PC-3 (cell line): Measurements from ENCODE around the gene MATN1. TPM values are rescaled to one million over a fixed set of nuclear protein-coding genes. Genes with fewer than 3 reads are reported as not detected.

Source experiments
- ATAC-seq: fragments of 200-7000 bp; cut with Tn5 transposase; 2 replicates; pipeline ENCODE4 v1.9.1; 2020; ENCODE audit warnings: mild to moderate bottlenecking, moderate library complexity
- BruUV-seq: library from RNA; stranded (reverse); fragments of 400-500 nt; replicated peaks from 2 replicates; lab custom pipeline; 2021; lab: Mats Ljungman, UMichigan
- CTCF ChIA-PET: fragments of 300-600 bp; sonication (Branson Sonifier 250); formaldehyde crosslinking; loops from one replicate; lab custom pipeline; 2022; ENCODE audit warnings: antibody characterized with exemption; lab: Charles Lee
- POLR2A ChIA-PET: fragments of 300-600 bp; sonication (Branson Sonifier 250); formaldehyde crosslinking; loops from one replicate; lab custom pipeline; 2022; ENCODE audit warnings: antibody characterized with exemption; ENCODE audit not compliant: unreplicated experiment; lab: Charles Lee
- DNase-seq: peaks from one replicate; pipeline ENCODE4 v3.0.0-alpha.2; 2015
- H2AFZ ChIP-seq: fragments of 300-600 bp; sonication (generic); 2 replicates; pipeline ENCODE4 v1.6.0; 2016; ENCODE audit warnings: antibody characterized with exemption, low read length
- H3F3A ChIP-seq: fragments of 300-600 bp; sonication (generic); one replicate; pipeline ENCODE4 v1.6.0; 2017; ENCODE audit warnings: antibody characterized with exemption, low read length, control low read depth, mild to moderate bottlenecking; ENCODE audit not compliant: unreplicated experiment
- H3K27ac ChIP-seq: fragments of 300-600 bp; sonication (generic); 2 replicates; pipeline ENCODE4 v1.5.1; 2016; ENCODE audit warnings: mild to moderate bottlenecking, low read length
- H3K27me3 ChIP-seq: fragments of 300-600 bp; sonication (generic); 2 replicates; pipeline ENCODE4 v1.6.1; 2016; ENCODE audit warnings: low read length, mixed read lengths
- H3K36me3 ChIP-seq: fragments of 300-600 bp; sonication (generic); 2 replicates; pipeline ENCODE4 v1.6.1; 2016; ENCODE audit warnings: low read depth, mixed run types, low read length, mixed read lengths
- H3K4me1 ChIP-seq: fragments of 300-600 bp; sonication (generic); 2 replicates; pipeline ENCODE4 v1.5.1; 2016; ENCODE audit warnings: low read length; ENCODE audit not compliant: insufficient read depth
- H3K4me2 ChIP-seq: fragments of 300-600 bp; sonication (generic); 2 replicates; pipeline ENCODE4 v1.6.0; 2016; ENCODE audit warnings: low read length
- H3K4me3 ChIP-seq: fragments of 300-600 bp; sonication (generic); 2 replicates; pipeline ENCODE4 v1.5.1; 2016; ENCODE audit warnings: mild to moderate bottlenecking, low read length, mixed read lengths
- H3K79me2 ChIP-seq: fragments of 300-600 bp; sonication (generic); 2 replicates; pipeline ENCODE4 v1.6.1; 2017; ENCODE audit warnings: low read length, mixed read lengths
- H3K9ac ChIP-seq: fragments of 300-600 bp; sonication (generic); 2 replicates; pipeline ENCODE4 v1.6.0; 2016; ENCODE audit warnings: mild to moderate bottlenecking, low read length
- H3K9me2 ChIP-seq: fragments of 300-600 bp; sonication (generic); replicated peaks from 2 replicates; pipeline ENCODE4 v1.6.1; 2016; ENCODE audit warnings: mixed run types, low read length, mixed read lengths
- H3K9me3 ChIP-seq: fragments of 300-600 bp; sonication (generic); 2 replicates; pipeline ENCODE4 v1.6.1; 2016; ENCODE audit warnings: low read length, mixed read lengths
- H4K20me1 ChIP-seq: fragments of 300-600 bp; sonication (generic); 2 replicates; pipeline ENCODE4 v1.6.1; 2016; ENCODE audit warnings: low read length, mixed read lengths
- CTCF ChIP-seq: fragments of 300-600 bp; sonication (generic); conservative IDR thresholded peaks from 2 replicates; pipeline ENCODE4 v1.5.1; 2017; ENCODE audit warnings: antibody characterized with exemption, low read depth, mild to moderate bottlenecking, low read length
- EZH2 ChIP-seq: fragments of 300-600 bp; sonication (generic); IDR thresholded peaks from one replicate; pipeline ENCODE4 v1.6.1; 2017; ENCODE audit warnings: antibody characterized with exemption, mild to moderate bottlenecking, low read length; ENCODE audit not compliant: unreplicated experiment
- EZH2phosphoT487 ChIP-seq: fragments of 300-600 bp; sonication (generic); IDR thresholded peaks from 2 replicates; pipeline ENCODE4 v1.6.1; 2018; ENCODE audit warnings: mild to moderate bottlenecking, antibody characterized with exemption, low read length, borderline replicate concordance
- intact Hi-C: fragments of 100-400 bp; cut with micrococcal nuclease; formaldehyde crosslinking; loops from 2 replicates; pipeline ENCODE4 v1.9.0; 2023
- total RNA-seq: library from RNA; depleted of rRNA; stranded (reverse); fragments of >200 nt; gene quantifications from 2 replicates; pipeline ENCODE4 v1.2.3, GENCODE V29; 2014

Gene MATN1
- total RNA-seq, 1 experiment from 2014 or later = not detected

DNA sequence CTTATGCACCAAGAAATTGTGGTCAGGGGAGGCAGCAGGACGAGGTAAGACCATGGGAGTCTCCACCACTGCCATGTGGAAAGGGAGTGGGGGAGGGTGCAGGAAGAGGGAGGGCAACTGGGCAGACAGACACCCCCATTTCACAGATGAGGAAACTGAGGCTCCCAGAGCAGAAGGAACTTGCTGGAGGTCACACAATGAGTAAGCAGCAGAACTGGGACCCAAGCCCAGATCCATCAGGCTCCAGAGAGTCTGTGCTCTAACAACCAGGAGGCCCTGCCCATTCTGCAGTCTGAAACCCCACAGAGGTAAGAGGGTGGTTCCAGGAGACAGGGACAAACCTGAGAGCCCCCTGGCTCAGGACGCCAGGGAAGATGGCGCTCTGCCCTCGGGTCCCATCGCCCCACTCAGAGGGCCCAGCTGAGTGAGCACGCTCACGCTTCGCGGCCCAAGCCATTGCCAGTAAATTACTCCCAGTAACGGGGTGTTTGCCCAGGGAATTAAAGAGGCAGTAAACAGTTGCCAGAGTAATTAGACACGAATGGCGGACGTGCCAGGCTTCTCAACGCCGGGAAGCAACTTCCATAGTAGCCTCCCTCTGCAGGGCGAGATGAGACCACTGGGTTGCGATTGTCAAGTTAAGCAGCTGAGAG, 59.2 kb downstream of the MATN1 start:
- no peaks in the 10 kb centered on the region for H3K27me3 ChIP-seq
- no peaks in the 10 kb centered on the region for H3K36me3 ChIP-seq
- no peak for TF ChIP-seq EZH2phosphoT487
- TF ChIP-seq CTCF = no peak
- no peak for TF ChIP-seq EZH2
- no peak overlapping the region for H3K27ac ChIP-seq
- no peak overlapping the region for H3K9ac ChIP-seq
- no peaks in the 10 kb centered on the region for H3K9me2 ChIP-seq
- no peaks in the 10 kb centered on the region for H3K9me3 ChIP-seq
- peaks cover 5% of the 10 kb centered on the region; the same call in 1 of the 2 replicates for H3K4me1 ChIP-seq
- H4K20me1 ChIP-seq = no peaks in the 10 kb centered on the region
- H2AFZ ChIP-seq = no peak overlapping the region
- H3F3A ChIP-seq = no peaks in the 10 kb centered on the region
- ChIA-PET POLR2A (no interaction called here), CTCF (no interaction called here)
- no peaks in the 10 kb centered on the region for H3K79me2 ChIP-seq
- no TSS peak for BruUV-seq
- no peak overlapping the region for H3K4me2 ChIP-seq
- no peak for DNase-seq
- H3K4me3 ChIP-seq = no peak overlapping the region
- no peak for ATAC-seq
- intact Hi-C loops = no loop called here

DNA sequence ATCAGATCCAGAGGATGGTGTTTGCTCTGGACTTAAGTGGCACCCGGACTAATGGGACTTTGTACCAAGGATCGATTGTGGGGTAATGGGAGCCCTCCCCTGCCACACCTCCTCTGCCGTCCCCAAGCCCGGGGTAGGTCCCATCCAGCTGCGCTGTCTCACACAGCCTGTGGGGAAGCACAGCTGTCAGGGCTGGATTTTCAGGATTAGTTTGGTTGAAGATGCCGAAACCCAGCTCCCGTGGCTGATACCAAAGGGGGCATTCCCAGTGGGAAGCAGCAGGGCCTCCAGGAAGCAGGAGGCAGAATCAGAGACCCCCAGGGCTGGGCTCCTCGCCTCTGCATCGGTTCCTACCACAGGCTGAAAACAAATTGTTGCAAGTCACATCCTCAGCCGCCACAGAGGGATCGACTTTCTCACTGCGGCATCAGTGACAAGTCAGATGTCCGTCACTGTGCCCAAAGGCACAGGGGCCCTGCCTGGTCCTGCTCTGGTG, 59.7 kb downstream of the MATN1 start:
- H3K4me3 ChIP-seq = no peak overlapping the region

More for the DNA sequence above, 59.7 kb downstream of the MATN1 start:
- intact Hi-C loops = no loop called here
- Histone ChIP-seq H4K20me1 (no peaks in the 10 kb centered on the region), H3K79me2 (no peaks in the 10 kb centered on the region), H3K27me3 (no peaks in the 10 kb centered on the region), H3K9me3 (no peaks in the 10 kb centered on the region), H2AFZ (no peak overlapping the region), H3K27ac (no peak overlapping the region), H3K9ac (no peak overlapping the region), H3F3A (no peaks in the 10 kb centered on the region), H3K4me1 (peaks cover 5% of the 10 kb centered on the region; the same call in 1 of the 2 replicates), H3K4me2 (no peak overlapping the region), H3K36me3 (no peaks in the 10 kb centered on the region), H3K9me2 (no peaks in the 10 kb centered on the region)
- POLR2A ChIA-PET = no interaction called here
- CTCF ChIA-PET = no interaction called here
- BruUV-seq = no TSS peak
- ATAC-seq (no peak), DNase-seq (no peak)
- TF ChIP-seq EZH2 (no peak), CTCF (no peak), EZH2phosphoT487 (no peak)
